A172 (cell line): Measurements from ENCODE around the gene PDE4B. TPM values are rescaled to one million over a fixed set of nuclear protein-coding genes. Genes with fewer than 3 reads are reported as not detected.
A peak's percentile ranks its signal among the peaks of the same experiment; 100 is the strongest.
"Not testable (repeated sequence)": the region's sequence is repeated elsewhere in the genome, so short reads cannot be mapped to it uniquely, and the experiment has no call there.

Experiments used
- DNase-seq: peaks from one replicate; pipeline ENCODE4 v3.0.0-alpha.2; 2015; ENCODE audit warnings: low spot score
- total RNA-seq: library from RNA; depleted of rRNA; stranded (reverse); fragments of >200 nt; shearing (Covaris generic); gene quantifications from 2 replicates; pipeline ENCODE4 v1.2.3, GENCODE V29; 2014

Gene PDE4B
- total RNA-seq, 1 experiment from 2014 or later: not detected

- no peak for DNase-seq
These were observed 22.1 kb downstream of the PDE4B start for GRCh38 chr1:65814752-65815151.

DNA sequence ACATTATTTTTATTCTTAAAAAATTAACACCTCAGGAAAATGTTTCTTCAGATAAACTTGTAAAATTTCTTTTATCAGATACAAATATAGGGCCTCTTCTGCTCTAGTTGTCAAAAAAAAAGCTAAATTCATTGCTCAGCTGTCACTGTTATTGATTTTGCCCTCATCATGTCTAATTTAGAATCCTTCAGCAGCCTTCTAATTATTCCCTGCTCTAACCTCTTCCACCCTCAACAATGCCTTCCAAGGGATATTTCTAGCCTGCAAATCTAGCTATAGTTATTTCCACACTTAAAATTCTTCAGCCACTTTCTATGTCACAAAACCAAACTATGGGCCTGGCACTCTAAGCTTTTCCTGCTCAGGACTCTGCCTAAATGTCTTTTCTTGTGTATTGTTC is 25.2 kb downstream of the PDE4B start:
- no peak for DNase-seq

DNA sequence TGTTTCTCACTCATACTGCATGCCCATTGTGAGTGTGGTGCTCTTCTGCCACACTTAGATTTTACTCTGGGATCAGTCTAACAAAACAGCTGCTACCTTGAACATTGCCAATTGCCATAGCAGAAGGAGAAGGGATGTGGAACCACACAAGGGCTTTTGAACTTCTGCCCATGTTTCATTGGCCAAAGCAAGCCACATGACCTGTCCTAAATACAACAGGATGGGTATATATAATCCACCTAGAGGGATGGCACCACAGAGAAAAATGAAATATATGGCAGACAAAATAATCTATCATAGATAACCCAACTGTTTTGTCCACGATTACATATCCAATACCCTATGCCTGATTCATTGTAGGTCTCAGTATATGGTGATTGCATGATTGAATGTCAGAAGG is 26.3 kb downstream of the PDE4B start:
- DNase-seq: no peak

DNA sequence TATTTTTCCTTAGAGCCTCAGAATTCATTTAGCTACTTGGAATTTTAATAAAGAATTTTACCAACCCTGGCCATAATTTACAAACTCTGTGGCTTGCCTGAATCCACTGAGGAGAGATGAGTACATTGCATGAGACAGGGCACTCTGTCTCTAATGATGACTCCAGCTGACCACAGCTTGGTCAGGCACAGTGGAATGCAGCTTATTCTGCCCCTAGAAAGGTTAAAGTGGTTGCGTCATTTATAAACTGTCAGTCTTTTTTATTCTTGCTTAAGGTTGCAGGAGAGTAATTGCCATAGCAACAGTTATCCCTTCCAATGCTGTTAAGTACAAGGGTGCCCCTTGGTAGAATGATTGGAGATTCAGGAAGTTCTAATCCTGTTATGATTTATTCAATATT is 28.3 kb downstream of the PDE4B start:
- peak; percentile 79 for DNase-seq

DNA sequence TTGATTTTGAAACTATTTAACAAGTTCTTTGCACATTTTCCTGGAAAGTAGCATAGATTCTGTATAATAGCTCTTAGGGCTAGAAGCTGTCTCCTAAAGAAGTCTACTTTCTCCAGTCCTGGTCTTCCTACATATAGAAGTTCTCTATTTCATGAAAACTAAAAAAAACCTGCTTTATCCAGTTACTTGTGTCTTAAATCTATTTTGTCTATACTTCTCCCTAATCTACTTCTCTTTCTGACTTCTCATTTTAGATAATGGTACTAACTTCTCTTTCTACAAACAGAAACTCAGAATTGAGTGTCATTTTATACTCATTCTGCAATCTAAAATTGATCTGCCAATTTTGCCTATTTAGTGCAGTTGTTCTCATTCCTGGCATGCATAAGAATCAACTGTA is 28.7 kb downstream of the PDE4B start:
- DNase-seq: no peak

DNA sequence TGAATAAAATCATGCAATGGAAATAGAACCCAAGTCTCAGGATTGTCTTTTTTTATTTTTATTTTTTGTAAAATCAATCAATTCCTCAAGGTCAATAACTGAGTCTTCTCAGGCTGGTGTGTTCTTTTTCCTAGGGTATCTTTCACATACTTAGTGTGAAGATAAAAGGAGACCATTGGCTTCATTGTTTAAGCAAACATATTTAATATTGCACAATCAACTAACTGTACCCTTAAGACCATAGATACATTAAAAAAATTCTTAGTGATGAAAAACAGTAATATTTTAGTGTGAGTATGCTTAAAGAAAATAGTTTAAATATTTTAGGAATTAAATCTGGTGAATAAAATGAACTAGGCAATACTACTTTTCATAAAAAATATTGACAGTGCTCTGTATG is 31.4 kb downstream of the PDE4B start:
- no peak for DNase-seq

- DNase-seq: no peak
These were observed 33.0 kb downstream of the PDE4B start for GRCh38 chr1:65825741-65826140.

DNA sequence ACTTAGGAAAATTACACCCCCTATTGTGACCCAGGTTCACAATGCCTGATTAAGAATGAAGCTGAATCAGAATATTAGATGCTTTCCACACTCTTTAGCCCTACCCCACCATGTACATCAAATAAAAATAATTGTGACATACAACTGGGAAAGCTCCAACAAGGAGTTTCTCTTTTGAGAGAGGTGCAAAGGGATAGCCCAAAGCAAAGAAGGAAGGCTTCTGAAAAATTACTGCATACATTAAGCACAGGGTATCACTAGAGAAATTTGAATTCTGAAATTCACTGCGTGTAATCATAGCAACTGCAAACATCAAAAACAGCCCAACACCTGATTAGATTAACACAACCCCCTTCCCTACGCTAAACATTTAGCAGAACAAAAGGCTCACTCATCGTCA is 34.1 kb downstream of the PDE4B start:
- DNase-seq: no peak

DNA sequence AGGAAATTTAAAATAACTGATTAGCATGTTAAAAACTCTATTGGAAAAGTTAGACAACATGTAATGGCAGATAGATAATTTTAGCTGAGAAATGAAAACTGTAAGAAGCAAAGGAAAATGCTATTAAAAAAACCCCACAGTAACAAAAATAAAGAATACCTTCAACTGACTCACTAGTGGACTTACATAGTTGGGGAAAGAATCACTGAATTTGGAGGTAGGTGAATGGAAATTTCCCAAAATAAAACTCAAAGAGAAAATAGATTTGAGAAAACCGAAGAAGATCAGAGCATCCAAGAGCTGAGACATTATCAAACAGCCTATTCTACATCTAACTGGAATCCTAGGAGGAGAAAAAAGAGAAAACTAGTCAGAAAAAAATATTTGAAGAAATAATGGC is 34.7 kb downstream of the PDE4B start:
- DNase-seq: no peak

DNA sequence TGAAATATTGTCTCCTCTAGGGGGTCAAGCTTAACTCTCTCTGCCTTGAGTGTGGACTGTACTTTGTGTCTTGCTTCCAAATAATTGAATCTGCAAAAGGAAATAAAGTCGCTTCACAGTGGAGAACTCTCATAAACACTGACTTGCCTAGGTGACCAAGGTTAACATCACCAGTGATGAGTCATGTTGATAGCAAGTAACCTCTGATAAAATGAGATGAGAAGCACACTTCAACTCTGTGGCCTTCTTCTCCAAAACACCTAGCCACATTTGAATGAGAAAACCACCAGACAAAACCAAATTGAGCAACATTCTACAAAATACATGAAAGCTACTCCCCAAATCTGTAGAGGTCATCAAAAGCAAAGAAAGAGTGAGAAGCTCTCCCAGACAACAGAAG is 37.6 kb downstream of the PDE4B start:
- DNase-seq: peak; percentile 19

DNA sequence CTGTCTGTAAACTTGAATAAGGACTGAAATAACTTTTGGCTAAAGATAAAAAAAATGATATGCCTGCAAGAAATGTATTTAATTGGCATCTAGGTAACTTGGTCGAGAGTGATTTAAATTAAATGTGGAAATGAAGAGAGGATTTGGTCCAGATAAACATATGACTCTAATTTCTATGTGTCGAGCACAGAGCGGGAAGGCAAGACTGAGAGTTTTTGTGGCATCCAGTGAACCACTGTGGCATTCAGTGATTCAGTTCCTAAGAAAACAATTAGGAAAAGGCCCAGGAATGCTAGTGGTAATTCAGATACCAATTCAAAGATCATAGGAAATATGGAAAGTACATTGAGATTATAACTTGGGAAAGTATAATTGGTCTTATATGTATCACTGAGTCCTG is 39.6 kb downstream of the PDE4B start:
- no peak for DNase-seq

DNA sequence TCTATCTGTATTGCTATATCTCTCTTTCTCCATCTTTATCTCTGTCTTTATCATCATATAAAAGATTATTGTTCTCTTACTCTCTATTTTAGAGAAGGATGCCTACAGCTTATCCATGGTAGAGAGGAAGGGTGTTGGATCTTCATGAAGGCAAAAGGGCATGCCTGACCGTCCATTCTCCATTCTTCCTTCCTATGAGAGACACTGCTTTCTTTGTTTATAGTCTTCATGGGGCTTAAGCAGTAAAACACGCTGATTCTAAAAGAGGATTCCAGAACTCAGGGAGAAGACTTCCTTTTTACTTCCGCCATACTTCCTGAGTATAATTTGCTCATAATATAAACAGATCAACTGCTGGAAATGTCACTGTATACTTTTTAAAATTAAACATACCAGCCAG is 44.0 kb downstream of the PDE4B start:
- no peak for DNase-seq

GRCh38 chr1:65840683-65841082 is 48.0 kb downstream of the PDE4B start:
- no peak for DNase-seq

DNA sequence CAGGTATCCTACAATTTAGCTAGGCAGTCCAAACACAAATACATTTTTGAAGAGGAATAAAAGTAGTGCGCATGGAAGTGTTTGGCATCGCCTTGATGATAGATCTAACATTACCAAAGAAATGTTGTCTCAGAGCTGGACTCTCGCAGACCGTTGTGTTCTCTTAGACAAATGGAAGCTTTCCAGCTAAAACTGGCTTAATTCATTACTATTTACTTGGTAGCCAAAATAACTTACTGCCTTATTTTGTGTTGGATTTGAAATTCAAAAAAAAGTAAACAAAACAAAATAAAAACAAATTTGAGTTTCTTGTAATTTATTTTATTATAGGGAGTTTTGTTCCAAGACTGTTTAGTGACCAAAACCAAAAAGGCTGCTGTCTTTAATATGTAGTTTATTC is 51.6 kb downstream of the PDE4B start:
- DNase-seq: no peak

DNA sequence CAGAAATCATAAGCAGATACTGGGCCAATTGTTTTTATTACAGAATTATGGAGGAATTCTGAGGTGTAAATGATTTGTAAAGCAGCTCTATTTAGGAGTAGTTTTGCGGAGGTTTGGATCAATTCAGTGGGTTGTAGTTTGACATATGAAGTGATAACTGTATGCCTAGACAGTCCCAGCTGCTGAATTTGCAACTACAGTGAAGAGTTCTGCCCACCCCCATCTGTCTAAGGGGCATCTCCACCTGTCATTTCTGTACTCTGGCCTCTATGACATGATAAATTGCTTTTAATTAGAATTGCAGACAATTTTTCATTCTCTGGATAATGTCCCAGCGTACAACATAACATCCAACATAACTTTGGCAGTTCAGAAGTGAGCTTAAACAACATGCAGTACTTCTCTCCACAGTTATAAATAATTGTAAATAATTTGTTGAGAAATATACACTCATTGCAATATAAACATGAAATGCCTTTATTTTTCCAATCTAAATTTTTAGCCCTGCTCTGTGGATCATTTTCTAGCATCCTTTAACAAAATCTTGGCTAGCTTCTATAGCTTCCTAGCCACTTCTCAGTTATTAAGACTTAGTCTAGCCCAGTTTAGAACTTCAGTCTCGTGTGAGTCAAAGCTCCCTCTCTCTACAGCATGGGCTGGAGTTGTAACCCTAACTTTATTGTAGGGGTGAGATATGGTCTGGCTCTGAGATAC is 52.3 kb downstream of the PDE4B start:
- DNase-seq: no peak

- no peak for DNase-seq
These were observed 52.9 kb downstream of the PDE4B start for GRCh38 chr1:65845535-65846060.

GRCh38 chr1:65846866-65847265 is 54.2 kb downstream of the PDE4B start:
- DNase-seq: no peak

GRCh38 chr1:65850281-65850680 is 57.6 kb downstream of the PDE4B start:
- no peak for DNase-seq

DNA sequence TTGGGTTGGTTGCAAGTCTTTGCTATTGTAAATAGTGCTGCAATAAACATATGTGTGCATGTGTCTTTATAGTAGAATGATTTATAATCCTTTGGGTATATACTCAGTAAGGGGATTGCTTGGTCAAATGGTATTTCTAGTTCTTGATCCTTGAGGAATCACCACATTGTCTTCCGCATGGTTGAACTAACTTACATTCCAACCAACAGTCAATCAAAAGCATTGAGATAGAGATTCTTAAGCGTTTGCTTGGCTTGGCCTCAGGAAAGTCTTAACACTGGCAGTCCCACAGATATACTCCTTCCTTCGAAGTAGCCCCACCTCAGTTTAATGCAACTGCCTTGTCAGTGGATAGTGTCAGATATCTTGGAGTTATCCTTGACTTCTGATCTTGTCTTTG is 63.9 kb downstream of the PDE4B start:
- not testable (repeated sequence) for DNase-seq

DNA sequence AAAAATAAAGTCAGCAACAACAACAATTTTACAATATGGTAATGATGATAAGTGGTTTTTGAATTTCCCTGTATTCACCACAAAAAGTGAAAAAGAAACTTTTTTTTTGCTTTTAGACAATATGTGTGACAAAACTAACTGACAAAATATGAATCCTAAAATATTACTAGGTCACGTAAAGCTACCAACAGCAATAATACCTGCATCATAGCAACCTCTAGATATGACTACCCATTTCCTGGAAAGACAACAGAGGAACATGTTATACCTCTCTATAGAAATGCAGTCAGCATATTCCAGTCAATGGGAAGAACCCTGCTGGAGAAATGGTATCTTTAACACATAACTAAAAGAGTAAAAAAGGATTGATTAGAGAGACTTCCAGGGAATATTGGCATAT is 73.7 kb downstream of the PDE4B start:
- no peak for DNase-seq

DNA sequence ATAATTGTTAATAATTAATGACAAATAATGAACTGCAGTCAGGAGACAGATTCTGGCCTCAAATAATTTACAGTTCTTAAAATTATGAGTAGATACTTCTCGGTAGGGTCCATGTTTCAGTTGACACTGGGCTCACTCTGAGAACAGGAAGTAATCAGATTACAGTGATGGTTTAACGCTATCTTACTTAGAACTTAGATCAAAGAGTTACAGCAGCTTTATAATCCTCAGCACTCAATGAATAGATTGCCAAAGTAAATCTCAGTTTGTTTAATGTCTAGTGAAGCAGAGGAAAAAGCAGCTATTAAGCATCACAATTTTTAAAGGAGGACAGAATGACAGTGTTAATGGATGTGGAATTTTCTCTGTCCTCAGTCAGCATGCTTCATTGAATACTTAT is 79.6 kb downstream of the PDE4B start:
- DNase-seq: no peak

GRCh38 chr1:65878342-65878741 is 85.6 kb downstream of the PDE4B start:
- DNase-seq: not testable (repeated sequence)

DNA sequence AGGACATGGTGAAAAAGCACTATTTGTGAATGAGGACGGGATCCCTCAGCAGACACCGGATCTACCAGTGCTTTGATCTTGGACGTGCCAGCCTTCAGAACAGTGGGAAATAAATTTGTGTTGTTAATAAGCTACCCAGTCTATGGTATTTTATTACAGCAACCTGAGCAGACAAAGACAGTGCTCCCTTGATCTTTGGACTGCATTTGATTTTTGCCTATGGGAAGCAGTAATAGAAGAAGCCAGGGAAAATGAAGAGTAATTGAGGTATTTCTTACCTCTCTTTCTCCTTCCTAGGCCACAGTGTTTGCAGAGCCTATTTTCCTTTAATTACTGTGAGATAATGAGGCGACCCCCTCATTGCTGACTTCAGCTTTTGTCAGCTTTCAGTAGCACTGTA is 87.9 kb downstream of the PDE4B start:
- DNase-seq: no peak

DNA sequence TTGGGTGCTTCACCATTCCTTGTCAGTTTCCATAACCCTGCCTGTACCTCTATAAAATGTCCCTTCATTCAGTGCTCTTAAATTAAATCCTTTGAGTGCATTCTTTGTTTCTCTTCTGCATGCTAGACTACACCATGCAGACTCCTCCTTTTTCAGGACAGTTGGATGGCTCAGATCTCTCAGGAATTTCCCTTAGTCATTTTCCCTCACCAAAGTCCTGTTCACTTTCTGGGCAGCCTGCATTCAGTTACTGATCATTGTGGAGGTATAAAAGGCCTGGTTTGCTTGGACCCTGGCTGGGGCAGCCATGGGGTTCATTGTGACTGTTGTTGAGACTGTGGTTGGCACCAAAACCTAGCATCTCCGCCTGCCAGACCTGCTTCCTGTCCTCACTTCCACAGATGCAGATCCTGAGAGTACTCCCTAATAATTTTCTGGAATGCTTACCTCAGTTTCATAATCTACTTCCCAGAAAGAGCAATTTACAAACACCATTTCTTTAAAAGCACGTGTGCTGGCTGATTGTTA is 88.4 kb downstream of the PDE4B start:
- no peak for DNase-seq
